Keratinocyte (primary cell): Measurements from ENCODE around the gene MYH9. TPM values are rescaled to one million over a fixed set of nuclear protein-coding genes. Genes with fewer than 3 reads are reported as not detected.

ENCODE experiments used
- DNase-seq: peaks from one replicate; pipeline ENCODE4 v3.0.0-alpha.2; 2011; ENCODE audit warnings: low read depth, missing footprints, low spot score
- FAIRE-seq: peaks from 2 replicates; lab custom pipeline; 2011; peaks lifted over from hg19 to GRCh38; lab: Jason Lieb, UNC
- H2AFZ ChIP-seq: 2 replicates; pipeline ENCODE4 v1.6.0; 2012; ENCODE audit warnings: low read length, control low read depth, inconsistent platforms; ENCODE audit not compliant: control insufficient read depth
- H3K27ac ChIP-seq: 2 replicates; pipeline ENCODE4 v1.5.1; 2011; ENCODE audit warnings: low read length; ENCODE audit not compliant: control insufficient read depth, insufficient read depth
- H3K27me3 ChIP-seq: 3 replicates; pipeline ENCODE4 v1.6.0; 2011; ENCODE audit warnings: low read length; ENCODE audit not compliant: control insufficient read depth, insufficient read depth; ENCODE audit errors: extremely low read depth
- H3K36me3 ChIP-seq, 2 experiments: 2 replicates in 1 of 2; 3 replicates in 1 of 2; pipeline ENCODE4 v1.5.1; 2011; ENCODE audit warnings: low read length in 2 of 2, mild to moderate bottlenecking in 1 of 2; ENCODE audit not compliant: control insufficient read depth in 2 of 2, insufficient read depth in 2 of 2; ENCODE audit errors: extremely low read depth in 1 of 2
- H3K4me1 ChIP-seq: 3 replicates; pipeline ENCODE4 v1.5.1; 2011; ENCODE audit warnings: low read length; ENCODE audit not compliant: control insufficient read depth, insufficient read depth; ENCODE audit errors: extremely low read depth
- H3K4me2 ChIP-seq: 3 replicates; pipeline ENCODE4 v1.6.0; 2011; ENCODE audit warnings: low read depth, low read length; ENCODE audit not compliant: control insufficient read depth, insufficient read depth; ENCODE audit errors: extremely low read depth
- H3K4me3 ChIP-seq, 3 experiments: fragments of 200-600 bp in 1 of 3; sonication (generic) in 1 of 3; 2 replicates in 2 of 3; 3 replicates in 1 of 3; pipeline ENCODE4 v1.5.1; 2011 to 2016; ENCODE audit warnings: low read length in 3 of 3, mild to moderate bottlenecking in 3 of 3, control low read depth in 2 of 3, inconsistent platforms in 1 of 3, low read depth in 1 of 3, mixed read lengths in 1 of 3, mixed run types in 1 of 3, moderate library complexity in 1 of 3; ENCODE audit not compliant: control insufficient read depth in 2 of 3, insufficient read depth in 2 of 3; ENCODE audit errors: extremely low read depth in 1 of 3
- H3K79me2 ChIP-seq: 2 replicates; pipeline ENCODE4 v1.6.0; 2012; ENCODE audit warnings: low read length; ENCODE audit not compliant: control insufficient read depth, insufficient read depth
- H3K9ac ChIP-seq: 3 replicates; pipeline ENCODE4 v1.6.0; 2011; ENCODE audit warnings: low read length; ENCODE audit not compliant: control insufficient read depth, insufficient read depth; ENCODE audit errors: extremely low read depth
- H3K9me1 ChIP-seq: 3 replicates; pipeline ENCODE4 v1.6.0; 2011; ENCODE audit warnings: low read length; ENCODE audit not compliant: control insufficient read depth, insufficient read depth; ENCODE audit errors: extremely low read depth
- H3K9me3 ChIP-seq: 2 replicates; pipeline ENCODE4 v1.5.1; 2012; ENCODE audit warnings: low read depth, low read length; ENCODE audit not compliant: control insufficient read depth
- H4K20me1 ChIP-seq: 3 replicates; pipeline ENCODE4 v1.6.0; 2011; ENCODE audit warnings: low read length; ENCODE audit not compliant: control insufficient read depth, insufficient read depth; ENCODE audit errors: extremely low read depth
- CTCF ChIP-seq, 3 experiments: IDR thresholded peaks in 1 of 3; conservative IDR thresholded peaks in 1 of 3; optimal IDR thresholded peaks in 1 of 3; 2 replicates in 2 of 3; 3 replicates in 1 of 3; pipeline versions ENCODE3 to v1.5.1; 2011; ENCODE audit warnings: low read length in 3 of 3, mild to moderate bottlenecking in 3 of 3, moderate library complexity in 2 of 3, control low read depth in 1 of 3, inconsistent platforms in 1 of 3; ENCODE audit not compliant: insufficient read depth in 2 of 3; ENCODE audit errors: extremely low read depth in 1 of 3
- EZH2 ChIP-seq: IDR thresholded peaks from one replicate; pipeline ENCODE4 v1.6.1; 2012; ENCODE audit warnings: inconsistent platforms, mild to moderate bottlenecking, low read length, moderate library complexity
- dilution Hi-C: fragments of 300-500 bp; cut with MboI; formaldehyde crosslinking; loops from one replicate; pipeline ENCODE4 v1.7.0; 2020; ENCODE audit warnings: low sequenced_read_pairs; ENCODE audit not compliant: extremely low pct_ligation_motif_present
- polyA plus RNA-seq, 5 experiments: library from polyadenylated mRNA; depleted of rRNA in 3 of 5; stranded (reverse) in 3 of 5; stranded (forward) in 1 of 5; unstranded in 1 of 5; fragments of >200 nt; gene quantifications; 1 replicate in 1 of 5; 2 replicates in 3 of 5; 3 replicates in 1 of 5; pipeline versions ENCODE4 v1.2.1 to v1.2.3, GENCODE V29; 2011 to 2012; ENCODE audit warnings: missing spikeins in 2 of 5, low read depth in 1 of 5, low replicate concordance in 1 of 5

Gene MYH9
- polyA plus RNA-seq, 1 donor (not counting 4 experiments of a cell fraction or from before 2014, with no cell fraction given): 351 TPM

- H4K20me1 ChIP-seq: no peaks in the 10 kb centered on the region
- no peaks in the 10 kb centered on the region for H3K9me3 ChIP-seq
- no peak overlapping the region for H2AFZ ChIP-seq
- dilution Hi-C loops: no loop called here
- no peaks in the 10 kb centered on the region for H3K9me1 ChIP-seq
- H3K4me3 ChIP-seq: no peak overlapping the region
- H3K27me3 ChIP-seq: no peaks in the 10 kb centered on the region
- no peaks in the 10 kb centered on the region for H3K36me3 ChIP-seq
- H3K27ac ChIP-seq: no peak overlapping the region
- no peak for FAIRE-seq
- TF ChIP-seq CTCF (optimal IDR thresholded peaks at IDR 0.05 in 1 of 3, IDR thresholded peaks at IDR 0.05 in 1 of 3, conservative IDR thresholded peaks at IDR 0.05 in 1 of 3; ENCODE audit: extremely low read depth in 1 of 3, insufficient read depth in 2 of 3, low read length in 3 of 3) (no peak), EZH2 (no peak)
- H3K79me2 ChIP-seq: no peaks in the 10 kb centered on the region
- no peak for DNase-seq
- no peak overlapping the region for H3K9ac ChIP-seq
- H3K4me2 ChIP-seq: no peak overlapping the region
- no peaks in the 10 kb centered on the region for H3K4me1 ChIP-seq
Measured at GRCh38 chr22:36259615-36260300, 128.0 kb downstream of the MYH9 start.

GRCh38 chr22:36258701-36259614, 128.8 kb downstream of the MYH9 start:
- Histone ChIP-seq H3K79me2 (no peaks in the 10 kb centered on the region), H3K4me3 (no peak overlapping the region), H3K4me2 (no peak overlapping the region), H3K27ac (no peak overlapping the region), H3K27me3 (no peaks in the 10 kb centered on the region), H3K36me3 (no peaks in the 10 kb centered on the region), H2AFZ (no peak overlapping the region), H3K9me1 (no peaks in the 10 kb centered on the region), H3K9me3 (no peaks in the 10 kb centered on the region), H3K9ac (no peak overlapping the region), H4K20me1 (no peaks in the 10 kb centered on the region), H3K4me1 (no peaks in the 10 kb centered on the region)
- dilution Hi-C loops: no loop called here
- TF ChIP-seq EZH2: no peak
- TF ChIP-seq CTCF (optimal IDR thresholded peaks at IDR 0.05 in 1 of 3, IDR thresholded peaks at IDR 0.05 in 1 of 3, conservative IDR thresholded peaks at IDR 0.05 in 1 of 3; ENCODE audit: extremely low read depth in 1 of 3, insufficient read depth in 2 of 3, low read length in 3 of 3): no peak
- FAIRE-seq (no peak), DNase-seq (no peak)
